Measurements from ENCODE around the gene TIAM2.

- no peak for TF ChIP-seq NR1H2 (CRISPR knock-in tag; IDR thresholded peaks at IDR 0.05)
- no peak for TF ChIP-seq EP300 (IDR thresholded peaks at IDR 0.05; ENCODE audit: low read length)
- no peak for TF ChIP-seq ZNF589 (CRISPR knock-in tag; IDR thresholded peaks at IDR 0.05; ENCODE audit: low read depth)
- TF ChIP-seq POLR2A (conservative IDR thresholded peaks at IDR 0.05) = no peak
- TF ChIP-seq ELF1 (tag; IDR thresholded peaks at IDR 0.05) = no peak
- no peak for TF ChIP-seq TBP (optimal IDR thresholded peaks at IDR 0.05; ENCODE audit: low read depth, low read length)
Measured at GRCh38 chr6:155143578-155144106, 148.5 kb downstream of the TIAM2 start.

Measured in K562 (cell line).